Hepatocyte (in vitro differentiated cells): ENCODE measurements around the gene SERAC1. TPM values are rescaled to one million over a fixed set of nuclear protein-coding genes. Genes with fewer than 3 reads are reported as not detected.

Experiments
- DNase-seq: peaks from one replicate; pipeline ENCODE4 v3.0.0-alpha.2; 2016; ENCODE audit warnings: low spot score
- H2AFZ ChIP-seq: fragments of 200-600 bp; sonication (generic); 2 replicates; pipeline ENCODE4 v1.6.0; 2016; ENCODE audit warnings: antibody characterized with exemption, mild to moderate bottlenecking
- H3K27ac ChIP-seq: fragments of 200-600 bp; sonication (generic); 2 replicates; pipeline ENCODE4 v1.5.1; 2016; ENCODE audit warnings: mild to moderate bottlenecking
- H3K27me3 ChIP-seq: fragments of 200-600 bp; sonication (generic); 2 replicates; pipeline ENCODE4 v1.6.1; 2016
- H3K36me3 ChIP-seq: fragments of 200-600 bp; sonication (generic); replicated peaks from 2 replicates; pipeline ENCODE4 v1.5.1; 2016; ENCODE audit warnings: low read depth; ENCODE audit not compliant: insufficient read depth
- H3K4me1 ChIP-seq: fragments of 200-600 bp; sonication (generic); 2 replicates; pipeline ENCODE4 v1.5.1; 2016; ENCODE audit warnings: mild to moderate bottlenecking, moderate library complexity; ENCODE audit not compliant: insufficient read depth
- H3K4me2 ChIP-seq: fragments of 200-600 bp; sonication (generic); 2 replicates; pipeline ENCODE4 v1.6.0; 2016
- H3K4me3 ChIP-seq: fragments of 200-600 bp; sonication (generic); 2 replicates; pipeline ENCODE4 v1.5.1; 2016; ENCODE audit warnings: mild to moderate bottlenecking
- H3K79me2 ChIP-seq: fragments of 200-600 bp; sonication (generic); 2 replicates; pipeline ENCODE4 v1.6.0; 2017; ENCODE audit warnings: mild to moderate bottlenecking
- H3K9me2 ChIP-seq: fragments of 200-600 bp; sonication (generic); replicated peaks from 2 replicates; pipeline ENCODE4 v1.6.0; 2017; ENCODE audit warnings: mild to moderate bottlenecking; ENCODE audit not compliant: insufficient read depth
- H3K9me3 ChIP-seq: fragments of 200-600 bp; sonication (generic); 2 replicates; pipeline ENCODE4 v1.5.1; 2016; ENCODE audit warnings: low read depth, mild to moderate bottlenecking
- H4K20me1 ChIP-seq: fragments of 200-600 bp; sonication (generic); 2 replicates; pipeline ENCODE4 v1.6.0; 2016; ENCODE audit warnings: mild to moderate bottlenecking; ENCODE audit not compliant: insufficient read depth, poor library complexity, severe bottlenecking
- EZH2 ChIP-seq: fragments of 200-600 bp; sonication (generic); IDR thresholded peaks from 2 replicates; pipeline ENCODE4 v1.6.1; 2016; ENCODE audit warnings: antibody characterized with exemption, mild to moderate bottlenecking, borderline replicate concordance
- EZH2phosphoT487 ChIP-seq: fragments of 200-600 bp; sonication (generic); IDR thresholded peaks from one replicate; pipeline ENCODE4 v1.6.1; 2018; ENCODE audit warnings: antibody characterized with exemption, mild to moderate bottlenecking, low read depth, moderate library complexity; ENCODE audit not compliant: unreplicated experiment, severe bottlenecking
- WGBS: methylation state at CpG from one replicate; pipeline ENCODE4 v1.1.6; 2016; ENCODE audit warnings: low lambda C conversion rate; ENCODE audit errors: missing lambda C conversion rate; 5-methylcytosine and 5-hydroxymethylcytosine counted together
- polyA plus RNA-seq: library from polyadenylated mRNA; unstranded; fragments of >200 nt; fragmentation: Nextera tagmentation; extraction: Ambion mirVana; gene quantifications from 2 replicates; pipeline ENCODE4 v1.2.1, GENCODE V29; 2016
- total RNA-seq: library from RNA; depleted of rRNA; stranded (reverse); fragments of >200 nt; gene quantifications from 2 replicates; pipeline ENCODE4 v1.2.3, GENCODE V29; 2014
- TF ChIP-seq, protein P1 (sequence below): fragments of 200-600 bp; sonication (generic); IDR thresholded peaks from 2 replicates; pipeline ENCODE4 v1.5.1; 2016; ENCODE audit warnings: antibody characterized with exemption, mild to moderate bottlenecking; ENCODE audit not compliant: poor library complexity

SERAC1 gene
- total and polyA plus RNA-seq, 2 experiments from 2014 or later = 4.9 to 15.2 TPM

DNA sequence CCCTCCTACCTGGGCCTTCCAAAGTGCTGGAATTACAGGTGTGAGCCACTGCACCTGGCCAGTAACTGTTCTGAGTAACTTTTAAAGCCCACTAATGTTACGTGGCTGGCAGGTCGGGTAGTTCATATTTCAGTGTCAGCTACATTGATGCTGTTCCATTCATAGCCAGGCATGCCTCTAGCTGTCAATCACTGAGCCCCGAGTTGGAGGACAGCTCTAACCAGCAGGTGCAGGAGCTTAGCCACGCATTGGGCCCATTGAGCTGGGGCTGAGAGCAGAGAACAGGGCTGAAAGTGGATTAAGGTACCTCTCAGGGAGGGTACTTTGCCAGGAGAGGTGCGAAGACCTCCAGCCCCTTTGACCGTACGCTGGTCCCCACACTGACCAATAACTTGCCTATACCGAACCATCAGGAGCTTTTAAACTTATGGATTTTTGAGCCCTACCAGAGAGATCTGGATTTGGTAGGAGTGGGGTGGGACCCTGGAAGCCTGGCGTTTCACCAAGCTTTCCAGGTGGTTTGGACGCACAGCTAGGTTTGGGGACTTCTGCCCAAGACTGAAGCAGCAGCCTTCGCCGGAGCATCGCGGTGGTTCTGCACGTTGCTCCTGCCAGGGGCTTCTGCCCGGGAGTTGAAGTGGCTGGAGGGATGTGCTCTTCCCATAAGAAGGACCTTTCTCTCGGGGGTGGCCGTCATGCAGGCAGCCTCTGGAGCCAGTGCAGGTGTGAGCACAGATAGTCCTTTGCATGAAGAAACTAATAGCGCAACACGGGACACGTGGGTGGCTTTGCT is 82.6 kb downstream of the SERAC1 start:
- no peak overlapping the region for H3K27ac ChIP-seq
- WGBS = 91% methylated on average over 21 of the region's 21 CpGs
- H3K27me3 ChIP-seq = no peaks in the 10 kb centered on the region
- H3K4me3 ChIP-seq = no peak overlapping the region
- H3K36me3 ChIP-seq = no peaks in the 10 kb centered on the region
- H3K9me3 ChIP-seq = no peaks in the 10 kb centered on the region
- H4K20me1 ChIP-seq = no peaks in the 10 kb centered on the region
- no peak for DNase-seq
- H3K79me2 ChIP-seq = no peaks in the 10 kb centered on the region
- H3K4me1 ChIP-seq = no peaks in the 10 kb centered on the region
- H3K4me2 ChIP-seq = no peak overlapping the region
- H3K9me2 ChIP-seq = no peaks in the 10 kb centered on the region
- H2AFZ ChIP-seq = no peak overlapping the region
- TF ChIP-seq, protein P1, sequence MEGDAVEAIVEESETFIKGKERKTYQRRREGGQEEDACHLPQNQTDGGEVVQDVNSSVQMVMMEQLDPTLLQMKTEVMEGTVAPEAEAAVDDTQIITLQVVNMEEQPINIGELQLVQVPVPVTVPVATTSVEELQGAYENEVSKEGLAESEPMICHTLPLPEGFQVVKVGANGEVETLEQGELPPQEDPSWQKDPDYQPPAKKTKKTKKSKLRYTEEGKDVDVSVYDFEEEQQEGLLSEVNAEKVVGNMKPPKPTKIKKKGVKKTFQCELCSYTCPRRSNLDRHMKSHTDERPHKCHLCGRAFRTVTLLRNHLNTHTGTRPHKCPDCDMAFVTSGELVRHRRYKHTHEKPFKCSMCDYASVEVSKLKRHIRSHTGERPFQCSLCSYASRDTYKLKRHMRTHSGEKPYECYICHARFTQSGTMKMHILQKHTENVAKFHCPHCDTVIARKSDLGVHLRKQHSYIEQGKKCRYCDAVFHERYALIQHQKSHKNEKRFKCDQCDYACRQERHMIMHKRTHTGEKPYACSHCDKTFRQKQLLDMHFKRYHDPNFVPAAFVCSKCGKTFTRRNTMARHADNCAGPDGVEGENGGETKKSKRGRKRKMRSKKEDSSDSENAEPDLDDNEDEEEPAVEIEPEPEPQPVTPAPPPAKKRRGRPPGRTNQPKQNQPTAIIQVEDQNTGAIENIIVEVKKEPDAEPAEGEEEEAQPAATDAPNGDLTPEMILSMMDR = no peak
- TF ChIP-seq EZH2phosphoT487 = no peak
- no peak for TF ChIP-seq EZH2

DNA sequence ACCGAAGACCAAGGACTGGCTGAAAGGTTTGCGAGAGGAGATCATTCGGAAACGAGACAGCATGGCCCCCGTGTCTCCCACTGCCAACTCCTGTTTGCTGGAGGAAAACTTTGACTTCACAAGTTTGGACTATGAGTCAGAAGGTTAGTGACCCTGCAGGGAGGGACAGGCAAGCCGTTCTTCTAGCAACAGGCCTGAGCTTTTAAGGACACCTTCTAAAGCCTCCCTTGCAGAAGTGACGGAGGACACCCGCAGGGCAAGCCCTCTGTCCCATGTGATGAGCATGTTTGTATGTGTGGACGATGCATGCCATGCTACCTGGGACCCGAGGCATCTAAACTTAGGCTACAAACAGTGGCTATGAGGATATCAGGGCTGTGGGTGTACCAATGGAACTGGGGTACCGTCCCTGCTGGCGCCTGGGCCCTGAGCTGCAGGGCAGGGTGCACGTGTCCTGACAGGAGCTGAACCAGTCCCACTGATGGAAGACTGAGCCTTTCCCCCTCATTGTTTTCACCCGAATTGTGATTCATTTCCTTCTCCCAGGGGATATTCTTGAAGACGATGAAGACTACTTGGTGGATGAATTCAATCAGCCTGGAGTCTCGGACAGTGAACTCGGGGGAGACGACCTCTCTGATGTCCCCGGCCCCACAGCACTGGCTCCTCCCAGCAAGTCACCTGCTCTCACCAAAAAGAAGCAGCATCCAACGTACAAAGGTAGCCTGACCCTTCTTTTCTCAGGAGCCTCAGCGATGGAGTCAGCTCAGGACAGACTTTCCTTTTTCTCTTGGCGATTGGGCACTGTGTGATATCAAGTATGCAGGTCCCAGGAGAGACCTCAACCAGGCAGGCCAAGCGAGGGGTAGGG is 84.4 kb downstream of the SERAC1 start:
- Histone ChIP-seq H3K4me2 (no peak overlapping the region), H3K79me2 (no peaks in the 10 kb centered on the region), H2AFZ (no peak overlapping the region), H3K9me3 (no peaks in the 10 kb centered on the region), H4K20me1 (no peaks in the 10 kb centered on the region), H3K4me3 (no peak overlapping the region), H3K9me2 (no peaks in the 10 kb centered on the region), H3K27ac (no peak overlapping the region), H3K36me3 (no peaks in the 10 kb centered on the region), H3K4me1 (no peaks in the 10 kb centered on the region), H3K27me3 (no peaks in the 10 kb centered on the region)
- WGBS = 91% methylated on average over 22 of the region's 23 CpGs
- DNase-seq = no peak
- TF ChIP-seq EZH2phosphoT487 (no peak), EZH2 (no peak)
- TF ChIP-seq, protein P1 = no peak

DNA sequence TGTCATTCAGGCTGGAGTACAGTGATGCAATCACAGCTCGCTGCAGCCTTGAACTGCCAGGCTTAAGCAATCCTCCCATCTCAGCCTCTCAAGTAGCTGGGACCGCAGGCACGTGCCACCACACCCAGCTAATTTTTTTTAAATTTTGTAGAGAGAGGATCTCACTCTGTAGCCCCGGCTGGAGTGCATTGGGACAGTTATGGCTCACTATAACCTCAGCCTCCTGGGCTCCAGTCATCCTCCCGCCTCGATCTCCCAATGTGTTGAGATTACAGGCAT is 86.5 kb downstream of the SERAC1 start:
- no peaks in the 10 kb centered on the region for H3K9me2 ChIP-seq
- no peak overlapping the region for H2AFZ ChIP-seq
- no peaks in the 10 kb centered on the region for H3K36me3 ChIP-seq
- WGBS = 89% methylated on average over 6 of the region's 6 CpGs
- H3K4me1 ChIP-seq = no peaks in the 10 kb centered on the region
- H3K9me3 ChIP-seq = no peaks in the 10 kb centered on the region
- H3K27ac ChIP-seq = no peak overlapping the region
- TF ChIP-seq EZH2phosphoT487 (no peak), EZH2 (no peak)
- TF ChIP-seq, protein P1 = no peak
- no peak overlapping the region for H3K4me2 ChIP-seq
- no peaks in the 10 kb centered on the region for H3K27me3 ChIP-seq
- H3K4me3 ChIP-seq = no peak overlapping the region
- H3K79me2 ChIP-seq = no peaks in the 10 kb centered on the region
- no peaks in the 10 kb centered on the region for H4K20me1 ChIP-seq
- DNase-seq = no peak
